Stomach (tissue), 4 donors: ENCODE data around the gene MAST2.

Experiments
- CTCF ChIP-seq, 7 experiments: fragments of 450-650 bp in 4 of 7; fragments of 200-600 bp in 3 of 7; sonication (generic) in 3 of 7; IDR thresholded peaks; one replicate each; pipeline ENCODE4 v1.5.1; 2016 to 2019; ENCODE audit warnings: antibody characterized with exemption in 7 of 7, control low read depth in 2 of 7, mild to moderate bottlenecking in 1 of 7
- EP300 ChIP-seq: sonication (generic); formaldehyde crosslinking; IDR thresholded peaks from one replicate; pipeline ENCODE4 v1.6.1; 2017; ENCODE audit warnings: antibody characterized with exemption
- POLR2A ChIP-seq, 4 donors: fragments of 450-650 bp; IDR thresholded peaks; one replicate each; pipeline ENCODE4 v1.6.1; 2016; ENCODE audit warnings: antibody characterized with exemption in 4 of 4, control low read depth in 2 of 4, mild to moderate bottlenecking in 1 of 4, moderate library complexity in 1 of 4
- POLR2AphosphoS5 ChIP-seq, 3 donors: sonication (generic); formaldehyde crosslinking; IDR thresholded peaks; one replicate each; pipeline ENCODE4 v1.6.1; 2016; ENCODE audit warnings: antibody characterized with exemption in 3 of 3

- TF ChIP-seq CTCF (IDR thresholded peaks at IDR 0.05) = no peak
- no peak for TF ChIP-seq POLR2AphosphoS5 (IDR thresholded peaks at IDR 0.05)
- TF ChIP-seq POLR2A (IDR thresholded peaks at IDR 0.05) = no peak
- no peak for TF ChIP-seq EP300
Observed at GRCh38 chr1:46061146-46061545, 257.7 kb downstream of the MAST2 start.
